ENCODE results near the gene VASH1. TPM values are rescaled to one million over a fixed set of nuclear protein-coding genes. Genes with fewer than 3 reads are reported as not detected.

VASH1 gene
- polyA plus RNA-seq, 1 of the 3 experiments (the other 2 are of a cell fraction): 4.9 TPM

- H3K4me2 ChIP-seq: no peak overlapping the region
Observed at GRCh38 chr14:76759589-76759988, 1.7 kb upstream of the VASH1 start.

More at GRCh38 chr14:76759589-76759988, 1.7 kb upstream of the VASH1 start:
- no peaks in the 10 kb centered on the region for H3K27me3 ChIP-seq (ENCODE audit: insufficient read depth)
- peak; percentile 1 for DNase-seq
- 91% methylated on average over 3 of the region's 4 CpGs for WGBS (ENCODE audit: low lambda C conversion rate)
- ChIA-PET CTCF (interaction anchor here (1.2 to 3.6 kb wide), 2 partner anchors 25 to 50 kb away, joined by 3 to 18 read pairs; no protein-coding TSS in a partner anchor), POLR2A (no interaction called here)
- no peak overlapping the region for H3K27ac ChIP-seq (ENCODE audit: low read depth in 2 of 2, low read length in 1 of 2)
- H3K9ac ChIP-seq: no peak overlapping the region
- H3F3A ChIP-seq (replicated peaks; ENCODE audit: insufficient read depth): peaks cover 2% of the 10 kb centered on the region
- H3K4me3 ChIP-seq (ENCODE audit: low read depth in 2 of 2, low read length in 1 of 2): no peak overlapping the region
- H3K9me2 ChIP-seq: no peaks in the 10 kb centered on the region
- H2AFZ ChIP-seq (ENCODE audit: low read depth): no peak overlapping the region
- H3K36me3 ChIP-seq (replicated peaks in 1 of 2; ENCODE audit: control insufficient read depth in 1 of 2, insufficient read depth in 2 of 2, low read length in 1 of 2): no peaks in the 10 kb centered on the region
- TF ChIP-seq JUND (IDR thresholded peaks at IDR 0.05): no peak
- TF ChIP-seq YY1 (IDR thresholded peaks at IDR 0.05; ENCODE audit: low read depth): no peak
- no peak for TF ChIP-seq IRF3 (IDR thresholded peaks at IDR 0.05; ENCODE audit: low read depth, low read length)
- no peak for TF ChIP-seq TAF1 (IDR thresholded peaks at IDR 0.05; ENCODE audit: borderline replicate concordance, low read depth, low read length)
- TF ChIP-seq MEF2A (IDR thresholded peaks at IDR 0.05; ENCODE audit: borderline replicate concordance, low read depth): no peak
- TF ChIP-seq RAD21 (IDR thresholded peaks at IDR 0.05; ENCODE audit: low read length): no peak
- no peak for TF ChIP-seq GATA2 (CRISPR knock-in tag; IDR thresholded peaks at IDR 0.05)
- TF ChIP-seq ZBTB33 (IDR thresholded peaks at IDR 0.05; ENCODE audit: borderline replicate concordance, low read depth): no peak
- no peak for TF ChIP-seq NRF1 (IDR thresholded peaks at IDR 0.05; ENCODE audit: low read depth, low read length)
- TF ChIP-seq CTCF (IDR thresholded peaks at IDR 0.05): no peak
- no peak for TF ChIP-seq ELF1 (IDR thresholded peaks at IDR 0.05)
- no peaks in the 10 kb centered on the region for H3K9me3 ChIP-seq
- peaks cover 0 to 29% of the 10 kb centered on the region in 2 experiments; a peak in 1 of 4 replicates for H3K4me1 ChIP-seq (ENCODE audit: control insufficient read depth in 1 of 2, insufficient read depth in 2 of 2, low read depth in 1 of 2, low read length in 1 of 2)
- H4K20me1 ChIP-seq (ENCODE audit: insufficient read depth): no peaks in the 10 kb centered on the region
- H3K79me2 ChIP-seq (ENCODE audit: insufficient read depth): no peaks in the 10 kb centered on the region

Data from SK-N-SH (cell line).